ENCODE measurements around the gene TMEM63C.

Gene TMEM63C

DNA sequence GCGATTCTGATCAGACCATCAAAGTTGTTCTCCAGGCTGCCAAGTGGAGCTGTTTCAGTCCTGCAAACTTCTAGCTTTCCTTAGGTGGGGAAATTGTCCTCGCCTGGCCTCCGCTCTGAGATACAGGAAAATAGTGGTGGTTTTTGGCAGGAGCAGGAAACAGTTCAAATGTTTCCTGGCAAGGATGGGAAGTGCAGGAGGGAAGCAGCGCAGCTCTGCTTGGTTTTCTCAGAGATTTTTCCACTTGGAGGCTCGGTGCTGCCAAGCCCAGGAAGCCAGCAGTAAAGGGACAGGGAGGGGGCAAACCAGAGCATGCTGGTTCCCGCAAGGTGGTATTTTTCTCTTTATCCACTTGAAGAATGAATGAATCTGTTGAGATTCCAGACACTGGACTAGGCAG, 17.0 kb downstream of the TMEM63C start:
- Histone ChIP-seq H3K4me3 (ENCODE audit: low read depth, low read length) (no peak overlapping the region), H3K4me1 (no peaks in the 10 kb centered on the region), H3K36me3 (no peaks in the 10 kb centered on the region; the same call in 1 of the 2 replicates), H3K27me3 (no peaks in the 10 kb centered on the region), H3K9me3 (no peaks in the 10 kb centered on the region)
- TF ChIP-seq, protein P1, sequence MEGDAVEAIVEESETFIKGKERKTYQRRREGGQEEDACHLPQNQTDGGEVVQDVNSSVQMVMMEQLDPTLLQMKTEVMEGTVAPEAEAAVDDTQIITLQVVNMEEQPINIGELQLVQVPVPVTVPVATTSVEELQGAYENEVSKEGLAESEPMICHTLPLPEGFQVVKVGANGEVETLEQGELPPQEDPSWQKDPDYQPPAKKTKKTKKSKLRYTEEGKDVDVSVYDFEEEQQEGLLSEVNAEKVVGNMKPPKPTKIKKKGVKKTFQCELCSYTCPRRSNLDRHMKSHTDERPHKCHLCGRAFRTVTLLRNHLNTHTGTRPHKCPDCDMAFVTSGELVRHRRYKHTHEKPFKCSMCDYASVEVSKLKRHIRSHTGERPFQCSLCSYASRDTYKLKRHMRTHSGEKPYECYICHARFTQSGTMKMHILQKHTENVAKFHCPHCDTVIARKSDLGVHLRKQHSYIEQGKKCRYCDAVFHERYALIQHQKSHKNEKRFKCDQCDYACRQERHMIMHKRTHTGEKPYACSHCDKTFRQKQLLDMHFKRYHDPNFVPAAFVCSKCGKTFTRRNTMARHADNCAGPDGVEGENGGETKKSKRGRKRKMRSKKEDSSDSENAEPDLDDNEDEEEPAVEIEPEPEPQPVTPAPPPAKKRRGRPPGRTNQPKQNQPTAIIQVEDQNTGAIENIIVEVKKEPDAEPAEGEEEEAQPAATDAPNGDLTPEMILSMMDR (IDR thresholded peaks at IDR 0.05; ENCODE audit: low read depth, low read length) = no peak
- DNase-seq = no peak

DNA sequence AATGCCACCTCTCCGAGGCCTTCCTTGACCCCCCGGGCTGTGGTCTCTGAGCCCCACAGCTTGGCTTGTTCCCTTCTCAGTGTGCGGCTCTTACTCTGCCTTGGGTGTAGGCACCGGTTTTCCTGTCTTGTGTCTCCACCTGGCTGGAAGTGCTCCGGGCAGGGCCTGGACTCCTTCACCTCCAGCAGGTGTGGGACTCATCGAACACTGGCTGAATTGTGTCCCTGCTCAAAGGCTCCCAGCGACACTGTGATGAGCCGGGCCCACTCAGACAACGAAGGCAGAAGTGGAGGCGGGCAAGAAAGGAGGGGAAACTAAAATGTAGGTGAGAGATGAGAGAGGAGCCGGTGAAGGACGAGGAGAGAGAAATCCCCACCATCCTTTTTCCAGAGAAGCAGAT, 18.0 kb downstream of the TMEM63C start:
- TF ChIP-seq, protein P1 (IDR thresholded peaks at IDR 0.05; ENCODE audit: low read depth, low read length) = no peak
- Histone ChIP-seq H3K9me3 (no peaks in the 10 kb centered on the region), H3K4me3 (ENCODE audit: low read depth, low read length) (no peak overlapping the region), H3K36me3 (no peaks in the 10 kb centered on the region; the same call in 1 of the 2 replicates), H3K4me1 (no peaks in the 10 kb centered on the region), H3K27me3 (no peaks in the 10 kb centered on the region)
- no peak for DNase-seq

DNA sequence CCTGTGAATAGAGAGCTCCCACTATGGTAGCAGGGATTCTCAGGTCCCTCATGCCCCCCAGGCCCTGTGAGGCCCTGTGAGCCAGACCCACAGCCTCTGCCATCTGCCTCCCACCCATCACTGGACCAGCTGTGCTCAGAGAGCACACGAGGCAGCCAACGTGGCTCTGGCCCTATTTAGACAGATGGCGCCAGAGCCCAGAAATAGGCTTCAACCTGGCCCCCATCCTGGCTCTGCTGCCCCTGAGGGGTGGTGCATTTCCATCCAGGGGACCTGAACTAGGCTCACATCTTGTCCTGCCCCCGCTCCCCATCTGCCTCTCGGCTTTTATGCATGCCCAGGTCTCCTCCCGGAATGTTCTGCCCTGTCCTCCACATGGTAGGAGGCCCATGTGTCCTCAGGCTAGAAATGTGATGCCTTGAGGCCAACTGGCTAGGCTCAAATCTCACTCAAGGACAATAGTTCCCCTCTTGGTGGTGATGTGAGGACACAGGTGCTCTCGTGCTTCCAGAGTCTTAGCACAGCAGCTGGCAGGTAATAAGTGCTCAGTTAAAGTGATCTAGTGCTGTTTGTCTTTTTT, 18.9 kb downstream of the TMEM63C start:
- peak; percentile 6 for DNase-seq
- TF ChIP-seq, protein P1 (IDR thresholded peaks at IDR 0.05; ENCODE audit: low read depth, low read length) = no peak; the same call in 1 of the 2 replicates
- no peaks in the 10 kb centered on the region for H3K9me3 ChIP-seq
- H3K4me3 ChIP-seq (ENCODE audit: low read depth, low read length) = no peak overlapping the region
- H3K4me1 ChIP-seq = no peaks in the 10 kb centered on the region
- no peaks in the 10 kb centered on the region; the same call in 1 of the 2 replicates for H3K36me3 ChIP-seq
- H3K27me3 ChIP-seq = no peaks in the 10 kb centered on the region

DNA sequence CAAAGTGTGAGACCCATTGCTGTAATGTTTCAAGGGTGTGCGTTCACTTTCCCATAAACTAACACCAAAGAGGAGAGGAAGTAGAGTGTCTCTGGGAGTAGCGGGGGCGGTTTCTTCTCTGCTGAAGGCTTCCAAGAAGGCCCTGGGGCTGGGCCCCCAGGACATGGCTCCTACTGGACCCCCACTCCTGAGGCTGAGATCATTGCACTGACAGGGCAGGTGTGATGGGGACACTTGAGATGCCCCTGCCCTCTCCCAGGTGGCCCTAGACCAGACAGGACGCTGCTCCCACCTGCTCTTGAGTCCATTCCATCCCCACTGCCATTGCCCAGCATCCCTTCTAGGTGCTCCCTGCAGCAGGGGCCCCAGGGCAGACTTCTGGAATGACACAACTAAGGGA, 20.1 kb downstream of the TMEM63C start:
- TF ChIP-seq, protein P1 (IDR thresholded peaks at IDR 0.05; ENCODE audit: low read depth, low read length) = no peak
- H3K9me3 ChIP-seq = no peaks in the 10 kb centered on the region
- DNase-seq = no peak
- H3K4me1 ChIP-seq = no peaks in the 10 kb centered on the region
- H3K36me3 ChIP-seq = no peaks in the 10 kb centered on the region; the same call in 1 of the 2 replicates
- H3K4me3 ChIP-seq (ENCODE audit: low read depth, low read length) = no peak overlapping the region
- no peaks in the 10 kb centered on the region for H3K27me3 ChIP-seq

DNA sequence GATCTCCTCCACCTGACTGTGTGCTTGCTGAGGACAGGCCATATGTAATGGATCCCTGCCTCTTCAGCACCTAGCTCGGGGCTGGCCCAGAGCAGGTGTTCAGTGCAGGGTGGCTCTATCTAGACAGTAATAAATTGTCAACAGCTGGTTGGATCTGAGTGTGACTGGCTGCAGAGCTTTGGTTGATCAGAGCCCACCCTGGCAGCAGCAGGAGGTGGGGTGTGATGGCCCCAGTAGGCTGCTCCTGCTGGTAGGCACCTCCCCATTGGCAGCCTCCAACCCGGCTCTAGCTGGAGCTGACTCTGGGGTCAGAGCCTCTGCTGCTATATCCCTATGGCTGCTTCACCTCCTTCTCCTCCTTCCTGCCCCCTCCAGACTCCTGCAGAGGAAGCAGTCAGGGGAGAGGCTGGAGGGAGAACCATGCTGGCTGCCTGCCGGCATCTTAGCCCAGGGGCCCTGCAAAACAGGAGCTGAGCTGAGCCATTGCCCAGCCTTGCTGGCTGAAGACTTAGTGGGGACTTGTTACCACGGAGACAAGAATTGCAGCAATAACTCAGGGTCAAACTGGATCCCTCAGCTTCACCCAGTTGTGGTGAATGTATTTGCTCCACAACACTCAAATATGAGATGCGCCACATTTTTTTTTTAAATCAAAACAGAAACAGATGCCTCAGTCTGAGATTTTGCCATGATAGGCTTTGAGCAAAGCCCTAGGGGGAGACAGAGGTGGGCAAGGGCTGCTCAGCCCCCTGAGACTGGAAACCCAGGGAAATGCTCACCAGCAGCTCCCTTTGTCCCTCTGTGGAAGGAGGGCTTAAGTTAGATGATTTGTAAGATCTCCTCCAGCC, 22.2 kb downstream of the TMEM63C start:
- H3K4me3 ChIP-seq (ENCODE audit: low read depth, low read length) = no peak overlapping the region
- TF ChIP-seq, protein P1 (IDR thresholded peaks at IDR 0.05; ENCODE audit: low read depth, low read length) = no peak
- no peaks in the 10 kb centered on the region for H3K9me3 ChIP-seq
- H3K36me3 ChIP-seq = no peaks in the 10 kb centered on the region; the same call in 1 of the 2 replicates
- no peaks in the 10 kb centered on the region for H3K4me1 ChIP-seq
- peak; percentile 38 for DNase-seq
- H3K27me3 ChIP-seq = no peaks in the 10 kb centered on the region

DNA sequence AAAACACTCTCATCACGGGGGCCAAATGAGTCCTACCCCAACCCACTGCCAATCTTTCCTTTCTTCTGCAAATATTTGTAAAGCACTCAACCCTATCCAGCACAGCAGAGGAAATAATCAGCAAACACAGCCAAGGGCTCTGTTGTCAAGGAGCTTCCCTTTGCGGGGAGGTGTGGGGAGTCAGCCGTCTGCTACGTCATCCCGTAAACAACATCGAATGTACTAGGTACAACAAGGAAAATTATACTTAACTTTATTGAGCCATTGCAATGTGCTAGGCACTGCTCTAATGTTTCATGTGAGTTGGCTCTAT, 22.8 kb downstream of the TMEM63C start:
- Histone ChIP-seq H3K4me1 (no peaks in the 10 kb centered on the region), H3K36me3 (no peaks in the 10 kb centered on the region; the same call in 1 of the 2 replicates), H3K4me3 (ENCODE audit: low read depth, low read length) (no peak overlapping the region), H3K27me3 (no peaks in the 10 kb centered on the region), H3K9me3 (no peaks in the 10 kb centered on the region)
- TF ChIP-seq, protein P1 (IDR thresholded peaks at IDR 0.05; ENCODE audit: low read depth, low read length) = no peak
- DNase-seq = no peak

Measured in BE2C (cell line).